HG03571 (cell line): Measurements from ENCODE around the gene TXNIP.

ENCODE experiments used
- ATAC-seq: cut with Tn5 transposase; IDR thresholded peaks from one replicate; pipeline ENCODE4 v1.9.1; 2021; ENCODE audit not compliant: unreplicated experiment

Gene TXNIP

GRCh38 chr1:145986551-145986950 is 9.8 kb downstream of the TXNIP start:
- ATAC-seq, result no peak

GRCh38 chr1:145985502-145986439 is 10.6 kb downstream of the TXNIP start:
- ATAC-seq, result no peak

- no peak for ATAC-seq
Measured at GRCh38 chr1:145985129-145985501, 11.3 kb downstream of the TXNIP start.

GRCh38 chr1:145983960-145984830 is 12.2 kb downstream of the TXNIP start:
- no peak for ATAC-seq

GRCh38 chr1:145983206-145983675 is 13.1 kb downstream of the TXNIP start:
- no peak for ATAC-seq

GRCh38 chr1:145982010-145982723 is 14.2 kb downstream of the TXNIP start:
- ATAC-seq, result no peak

GRCh38 chr1:145980457-145980994 is 15.9 kb downstream of the TXNIP start:
- ATAC-seq, result no peak

- ATAC-seq, result peak; percentile 8
Measured at GRCh38 chr1:145979746-145980456, 16.5 kb downstream of the TXNIP start.

GRCh38 chr1:145978854-145979745 is 17.3 kb downstream of the TXNIP start:
- ATAC-seq, result peak; percentile 89

GRCh38 chr1:145978471-145978853 is 17.9 kb downstream of the TXNIP start:
- no peak for ATAC-seq

- ATAC-seq, result no peak
Measured at GRCh38 chr1:145977486-145978470, 18.6 kb downstream of the TXNIP start.

- no peak for ATAC-seq
Measured at GRCh38 chr1:145977016-145977415, 19.4 kb downstream of the TXNIP start.

GRCh38 chr1:145975216-145975615 is 21.2 kb downstream of the TXNIP start:
- no peak for ATAC-seq

GRCh38 chr1:145974721-145975120 is 21.7 kb downstream of the TXNIP start:
- no peak for ATAC-seq

- no peak for ATAC-seq
Measured at GRCh38 chr1:145972580-145972979, 23.8 kb downstream of the TXNIP start.

GRCh38 chr1:145967288-145967687 is 29.1 kb downstream of the TXNIP start:
- ATAC-seq, result no peak

- no peak for ATAC-seq
Measured at GRCh38 chr1:145965119-145965744, 31.1 kb downstream of the TXNIP start.
